Measurements from ENCODE around the gene ARFIP2.
"Not testable (repeated sequence)": the region's sequence is repeated elsewhere in the genome, so short reads cannot be mapped to it uniquely, and the experiment has no call there.

The ARFIP2 gene

GRCh38 chr11:6481012-6481923, at the start of gene ARFIP2, which contains the start of gene TIMM10B:
ARFIP2 (minus strand) TSS chr11:6481331; CDS start chr11:6480421, 910 bp downstream.
TIMM10B (plus strand) TSS chr11:6481501; CDS start chr11:6481517, 16 bp downstream.
- peak; percentile 96 for DNase-seq

GRCh38 chr11:6530848-6531247, 49.7 kb upstream of the ARFIP2 start:
- no peak for DNase-seq

- DNase-seq, result no peak
Observed at GRCh38 chr11:6529266-6529665, 48.1 kb upstream of the ARFIP2 start.

- no peak for DNase-seq
Observed at GRCh38 chr11:6526411-6527135, 45.4 kb upstream of the ARFIP2 start.

- DNase-seq, result no peak
Observed at GRCh38 chr11:6523253-6523652, 42.1 kb upstream of the ARFIP2 start.

- DNase-seq, result not testable (repeated sequence)
Observed at GRCh38 chr11:6521946-6522345, 40.8 kb upstream of the ARFIP2 start.

GRCh38 chr11:6520265-6520664, 39.1 kb upstream of the ARFIP2 start:
- no peak for DNase-seq

GRCh38 chr11:6516865-6517264, 35.7 kb upstream of the ARFIP2 start:
- DNase-seq, result no peak

GRCh38 chr11:6505577-6506240, 24.6 kb upstream of the ARFIP2 start:
- DNase-seq, result peak; percentile 9

- DNase-seq, result no peak
Observed at GRCh38 chr11:6504166-6504565, 23.0 kb upstream of the ARFIP2 start.

GRCh38 chr11:6502382-6502781, 21.3 kb upstream of the ARFIP2 start:
- no peak for DNase-seq

- no peak for DNase-seq
Observed at GRCh38 chr11:6498544-6498943, 17.4 kb upstream of the ARFIP2 start.

GRCh38 chr11:6498121-6498520, 17.0 kb upstream of the ARFIP2 start:
- no peak for DNase-seq

- DNase-seq, result peak; percentile 9
Observed at GRCh38 chr11:6497069-6497839, 16.1 kb upstream of the ARFIP2 start, which contains the start of gene DNHD1. DNHD1 (plus strand) TSS chr11:6497280; CDS start chr11:6498216, 936 bp downstream.

GRCh38 chr11:6489306-6489705, 8.2 kb upstream of the ARFIP2 start:
- DNase-seq, result no peak

GRCh38 chr11:6488821-6489220, 7.7 kb upstream of the ARFIP2 start:
- DNase-seq, result no peak

- no peak for DNase-seq
Observed at GRCh38 chr11:6488342-6488741, 7.2 kb upstream of the ARFIP2 start.

GRCh38 chr11:6486938-6487337, 5.8 kb upstream of the ARFIP2 start:
- no peak for DNase-seq

GRCh38 chr11:6486256-6486655, 5.1 kb upstream of the ARFIP2 start:
- no peak for DNase-seq

GRCh38 chr11:6485661-6486060, 4.5 kb upstream of the ARFIP2 start:
- no peak for DNase-seq

- no peak for DNase-seq
Observed at GRCh38 chr11:6483015-6483414, 1.9 kb upstream of the ARFIP2 start.

GRCh38 chr11:6482441-6482840, 1.3 kb upstream of the ARFIP2 start:
- DNase-seq, result no peak

GRCh38 chr11:6481924-6482275, 769 bp upstream of the ARFIP2 start:
- DNase-seq, result no peak

All from retina (tissue), 1 donor.